HFF-Myc (cell line): ENCODE measurements around the gene SBNO2.
"Not testable (repeated sequence)": the region's sequence is repeated elsewhere in the genome, so short reads cannot be mapped to it uniquely, and the experiment has no call there.

Source experiments
- DNase-seq: peaks from one replicate; pipeline ENCODE4 v3.0.0-alpha.2; 2011; ENCODE audit warnings: low read depth; ENCODE audit errors: extremely low read depth
- H3K4me3 ChIP-seq: replicated peaks from 2 replicates; pipeline ENCODE4 v1.5.1; 2011; ENCODE audit warnings: low read depth, mild to moderate bottlenecking, control low read depth, low read length
- CTCF ChIP-seq: IDR thresholded peaks from 2 replicates; pipeline ENCODE4 v1.5.1; 2012; ENCODE audit warnings: mild to moderate bottlenecking, low read depth, low read length, control low read depth; ENCODE audit errors: missing control alignments

Gene SBNO2

GRCh38 chr19:1213391-1214286 lies 39.6 kb upstream of the SBNO2 start:
- TF ChIP-seq CTCF: no peak
- DNase-seq: peak; percentile 79
- H3K4me3 ChIP-seq: peak overlapping the region; percentile 22

GRCh38 chr19:1211494-1212234 lies 37.6 kb upstream of the SBNO2 start:
- no peak for DNase-seq
- H3K4me3 ChIP-seq: no peak overlapping the region
- TF ChIP-seq CTCF: no peak

GRCh38 chr19:1210227-1210538 lies 36.1 kb upstream of the SBNO2 start:
- no peak for TF ChIP-seq CTCF
- no peak for DNase-seq
- 0 out of 2 replicates have a peak overlapping the region, but pooled peaks have one; percentile 1 for H3K4me3 ChIP-seq

- not testable (repeated sequence) for DNase-seq
- peak overlapping the region; percentile 27 for H3K4me3 ChIP-seq
These were observed 34.8 kb upstream of the SBNO2 start for GRCh38 chr19:1208830-1209229.

- no peak for DNase-seq
These were observed 32.9 kb upstream of the SBNO2 start for GRCh38 chr19:1206864-1207450.

GRCh38 chr19:1206150-1206863 lies 32.2 kb upstream of the SBNO2 start:
- peak overlapping the region; percentile 92 for H3K4me3 ChIP-seq
- TF ChIP-seq CTCF: no peak
- no peak for DNase-seq

More at GRCh38 chr19:1206864-1207450, 32.9 kb upstream of the SBNO2 start:
- peak overlapping the region; percentile 92 for H3K4me3 ChIP-seq
- no peak for TF ChIP-seq CTCF
